Suprapubic skin (tissue), 4 donors: ENCODE data around the gene CFAP92. TPM values are rescaled to one million over a fixed set of nuclear protein-coding genes. Genes with fewer than 3 reads are reported as not detected.

Experiments
- DNase-seq, 2 donors: peaks; one replicate each; pipeline ENCODE4 v3.0.0-alpha.2; 2019; ENCODE audit warnings: low spot score in 2 of 2
- H3K27ac ChIP-seq: fragments of 200-600 bp; sonication (generic); one replicate; pipeline ENCODE4 v1.5.1; 2019
- H3K27me3 ChIP-seq: fragments of 200-600 bp; sonication (generic); one replicate; pipeline ENCODE4 v1.5.1; 2019
- H3K36me3 ChIP-seq: fragments of 200-600 bp; sonication (generic); one replicate; pipeline ENCODE4 v1.5.1; 2019
- H3K4me1 ChIP-seq: fragments of 200-600 bp; sonication (generic); one replicate; pipeline ENCODE4 v1.5.1; 2019
- H3K4me3 ChIP-seq: fragments of 200-600 bp; sonication (generic); one replicate; pipeline ENCODE4 v1.5.1; 2019; ENCODE audit warnings: mild to moderate bottlenecking
- H3K9me3 ChIP-seq: fragments of 200-600 bp; sonication (generic); one replicate; pipeline ENCODE4 v1.5.1; 2019
- CTCF ChIP-seq, 2 donors: fragments of 200-600 bp in 1 of 2; fragments of 450-650 bp in 1 of 2; sonication (generic) in 1 of 2; IDR thresholded peaks; one replicate each; pipeline ENCODE4 v1.5.1; 2016 to 2019; ENCODE audit warnings: antibody characterized with exemption in 2 of 2, mild to moderate bottlenecking in 1 of 2, moderate library complexity in 1 of 2
- EP300 ChIP-seq: sonication (generic); formaldehyde crosslinking; IDR thresholded peaks from one replicate; pipeline ENCODE4 v1.6.1; 2017; ENCODE audit warnings: antibody characterized with exemption
- POLR2A ChIP-seq, 2 donors: fragments of 450-650 bp; IDR thresholded peaks; one replicate each; pipeline ENCODE4 v1.6.1; 2017; ENCODE audit warnings: antibody characterized with exemption in 2 of 2, mild to moderate bottlenecking in 2 of 2, moderate library complexity in 2 of 2
- POLR2AphosphoS5 ChIP-seq, 3 donors: sonication (generic); formaldehyde crosslinking; IDR thresholded peaks; one replicate each; pipeline ENCODE4 v1.6.1; 2017; ENCODE audit warnings: antibody characterized with exemption in 3 of 3
- WGBS: methylation state at CpG from one replicate; pipeline ENCODE4 v1.1.5; 2018; 5-methylcytosine and 5-hydroxymethylcytosine counted together
- total RNA-seq, 4 donors: library from RNA; depleted of rRNA; stranded (reverse); fragments of >200 nt; gene quantifications; one replicate each; pipeline ENCODE4 v1.1.0, GENCODE V29; 2016

The CFAP92 gene
- total RNA-seq, result 1 to 10 TPM in 2 of 4 donors, under 1 TPM in 2; 0.11 to 1.7 (median 0.87) TPM

- H3K36me3 ChIP-seq, result no peaks in the 10 kb centered on the region
- H3K9me3 ChIP-seq, result no peaks in the 10 kb centered on the region
- TF ChIP-seq POLR2A (IDR thresholded peaks at IDR 0.05) (no peak), EP300 (no peak), CTCF (IDR thresholded peaks at IDR 0.05) (no peak), POLR2AphosphoS5 (IDR thresholded peaks at IDR 0.05) (no peak)
- no peaks in the 10 kb centered on the region for H3K27me3 ChIP-seq
- peak within 1 kb of the TSS; percentile 45 for H3K4me3 ChIP-seq
- H3K4me1 ChIP-seq, result peaks cover 18% of the 10 kb centered on the region
- no peak within 1 kb of the TSS for H3K27ac ChIP-seq
- peak; percentile 89 to 94 for DNase-seq
- WGBS, result 18% methylated on average over 23 of the region's 57 CpGs
These were observed at the start of gene CFAP92 for GRCh38 chr3:128993461-128994172. CFAP92 (minus strand) TSS chr3:128994076; CDS start chr3:128993304, 772 bp downstream.

DNA sequence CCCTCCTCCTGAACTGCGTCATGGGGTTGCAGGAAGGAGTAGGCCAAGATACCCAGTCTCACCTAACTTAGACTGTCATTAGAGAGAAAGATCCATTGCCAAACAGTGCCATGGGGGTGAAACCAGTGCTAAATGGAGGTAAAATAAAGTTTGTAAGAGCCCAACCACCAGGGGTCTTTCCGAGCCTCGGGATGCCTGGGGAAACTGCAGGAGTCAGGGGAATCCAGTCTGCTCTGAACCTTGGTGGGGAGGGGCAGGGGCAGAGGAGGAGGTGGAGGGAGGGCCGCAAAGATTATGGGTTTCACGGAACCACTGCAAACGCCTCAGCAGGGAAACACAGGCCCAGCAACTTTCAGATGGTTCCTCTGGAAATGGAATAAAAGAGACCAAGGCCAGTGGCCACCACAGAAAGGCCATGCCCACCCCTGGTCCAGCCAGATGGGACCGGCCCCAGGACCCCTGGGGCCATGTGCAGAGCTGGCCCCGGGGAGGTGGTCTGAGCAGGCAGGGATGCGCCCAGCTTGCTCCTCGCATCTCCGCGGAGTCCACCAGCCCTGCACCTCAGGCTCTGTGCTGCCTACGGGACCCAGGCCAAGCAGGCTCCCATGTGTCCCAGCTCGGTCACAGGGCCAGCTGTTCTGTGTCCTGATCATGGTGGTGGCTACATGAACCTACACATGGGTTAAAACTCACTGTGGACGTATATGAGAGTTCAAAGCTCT, 46.9 kb upstream of the CFAP92 start:
- no peak for DNase-seq
- Histone ChIP-seq H3K4me3 (no peak overlapping the region), H3K9me3 (no peaks in the 10 kb centered on the region), H3K36me3 (no peaks in the 10 kb centered on the region), H3K27ac (no peak overlapping the region), H3K4me1 (peaks cover 5% of the 10 kb centered on the region), H3K27me3 (peaks cover 3% of the 10 kb centered on the region)
- no peak for TF ChIP-seq POLR2A (IDR thresholded peaks at IDR 0.05)
- no peak for TF ChIP-seq POLR2AphosphoS5 (IDR thresholded peaks at IDR 0.05)
- TF ChIP-seq CTCF (IDR thresholded peaks at IDR 0.05), result no peak
- no peak for TF ChIP-seq EP300
- 85% methylated on average over 11 of the region's 15 CpGs for WGBS

- no peaks in the 10 kb centered on the region for H3K9me3 ChIP-seq
- H3K27ac ChIP-seq, result no peak overlapping the region
- no peaks in the 10 kb centered on the region for H3K36me3 ChIP-seq
- no peaks in the 10 kb centered on the region for H3K4me1 ChIP-seq
- no peaks in the 10 kb centered on the region for H3K27me3 ChIP-seq
- WGBS, result 46% methylated on average over 2 of the region's 3 CpGs
- H3K4me3 ChIP-seq, result no peak overlapping the region
- TF ChIP-seq CTCF (IDR thresholded peaks at IDR 0.05), result no peak
- DNase-seq, result no peak
These were observed 46.1 kb upstream of the CFAP92 start for GRCh38 chr3:129040039-129040336.

DNA sequence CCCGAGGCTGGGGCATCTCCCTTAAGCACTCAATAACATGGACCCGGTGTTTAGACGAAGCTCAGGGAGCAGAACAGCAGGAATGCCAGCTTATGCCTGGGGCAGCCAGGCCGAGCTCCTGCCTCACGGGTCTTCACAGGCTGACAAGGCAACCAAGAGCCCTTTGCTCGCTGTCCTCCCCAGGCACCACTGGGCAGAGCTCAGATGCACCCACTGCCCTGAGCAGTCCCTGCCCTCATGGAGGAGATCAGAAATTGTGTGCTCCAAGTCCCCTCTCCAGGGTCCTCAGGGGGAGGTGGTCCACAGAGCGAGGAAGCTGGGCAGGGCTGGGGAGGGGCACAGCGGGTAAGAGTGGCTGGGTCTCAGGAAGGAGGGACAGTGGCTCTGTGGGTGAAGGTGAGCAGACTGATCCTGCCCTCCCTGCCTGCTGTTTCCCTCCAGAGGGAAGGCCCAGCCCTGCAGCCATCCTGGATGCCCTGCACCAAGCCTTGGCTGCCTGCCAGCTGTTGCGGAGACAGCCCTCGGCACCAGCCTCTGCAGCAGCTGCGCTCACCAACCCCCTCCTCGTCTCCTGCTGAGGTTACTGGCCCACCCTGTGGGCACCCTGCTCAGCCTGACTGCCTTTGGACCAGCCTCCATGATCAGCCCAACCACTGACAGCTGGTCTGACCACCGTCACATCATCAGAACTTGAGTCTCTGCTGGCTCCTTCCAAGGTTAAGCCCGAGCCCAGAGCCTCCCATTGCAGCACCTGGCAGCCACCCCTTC, 45.6 kb upstream of the CFAP92 start:
- H3K4me1 ChIP-seq, result no peaks in the 10 kb centered on the region
- WGBS, result 60% methylated on average over 3 of the region's 14 CpGs
- H3K4me3 ChIP-seq, result no peak overlapping the region
- no peaks in the 10 kb centered on the region for H3K9me3 ChIP-seq
- H3K27ac ChIP-seq, result no peak overlapping the region
- no peaks in the 10 kb centered on the region for H3K27me3 ChIP-seq
- DNase-seq, result peak in 1 of 2 donors; percentile 59
- no peak for TF ChIP-seq CTCF (IDR thresholded peaks at IDR 0.05)
- no peak for TF ChIP-seq EP300
- no peak for TF ChIP-seq POLR2A (IDR thresholded peaks at IDR 0.05)
- no peak for TF ChIP-seq POLR2AphosphoS5 (IDR thresholded peaks at IDR 0.05)
- H3K36me3 ChIP-seq, result no peaks in the 10 kb centered on the region
